H1 (cell line): ENCODE data around the gene ANAPC2.

ENCODE experiments used
- CREB1 ChIP-seq: IDR thresholded peaks from 2 replicates; pipeline ENCODE4 v1.6.1; 2012; ENCODE audit warnings: inconsistent platforms
- JUND ChIP-seq: IDR thresholded peaks from 2 replicates; pipeline ENCODE4 v1.6.1; 2011; ENCODE audit warnings: mild to moderate bottlenecking, improper control_type of control experiment, low read length
- POLR2A ChIP-seq, 2 experiments: IDR thresholded peaks; 1 replicate in 1 of 2; 2 replicates in 1 of 2; pipeline ENCODE4 v1.6.1; 2011; ENCODE audit warnings: low read depth in 2 of 2, low read length in 2 of 2, mild to moderate bottlenecking in 2 of 2; ENCODE audit errors: control extremely low read depth in 1 of 2
- SIN3A ChIP-seq, 2 experiments: IDR thresholded peaks in 1 of 2; conservative IDR thresholded peaks in 1 of 2; 2 replicates each; pipeline ENCODE4 v1.6.1; 2011 to 2012; ENCODE audit warnings: low read length in 2 of 2, improper control_type of control experiment in 1 of 2, low read depth in 1 of 2, mild to moderate bottlenecking in 1 of 2
- TF ChIP-seq, protein P1 (sequence below), 3 experiments: IDR thresholded peaks; 1 replicate in 2 of 3; 2 replicates in 1 of 3; pipeline versions ENCODE4 v1.5.1 to v1.6.1; 2011; ENCODE audit warnings: low read length in 3 of 3, mild to moderate bottlenecking in 3 of 3, inconsistent platforms in 2 of 3, low read depth in 1 of 3, moderate library complexity in 1 of 3; ENCODE audit not compliant: insufficient read depth in 1 of 3; ENCODE audit errors: control extremely low read depth in 1 of 3
- TF ChIP-seq, protein P2 (sequence below): IDR thresholded peaks from 2 replicates; pipeline ENCODE4 v1.6.1; 2012; ENCODE audit warnings: inconsistent platforms

DNA sequence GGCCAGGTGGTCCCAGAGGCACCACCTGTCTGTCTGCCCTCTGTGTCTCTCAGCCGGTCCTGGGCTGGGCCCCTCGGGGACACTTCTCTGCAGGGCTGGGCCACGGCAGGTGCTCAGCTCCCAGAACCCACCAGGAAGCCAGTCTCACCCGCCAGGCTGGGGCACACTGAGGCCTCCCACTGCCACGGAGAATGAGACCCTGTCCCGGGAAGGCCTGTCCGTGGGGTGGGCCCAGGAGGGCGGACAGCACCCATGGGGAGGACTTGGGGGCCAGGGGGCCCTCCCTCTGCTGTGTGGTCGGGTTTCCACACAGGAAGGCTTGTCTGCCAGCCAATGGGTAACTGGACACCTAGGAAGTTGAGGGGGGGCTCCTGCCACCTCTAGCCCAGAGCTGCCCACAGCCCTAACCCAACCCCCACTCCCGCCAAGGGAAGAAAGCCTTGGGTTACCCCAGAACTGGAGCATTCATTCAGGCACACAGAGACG is 48.6 kb upstream of the ANAPC2 start:
- TF ChIP-seq JUND: no peak
- TF ChIP-seq, protein P1, sequence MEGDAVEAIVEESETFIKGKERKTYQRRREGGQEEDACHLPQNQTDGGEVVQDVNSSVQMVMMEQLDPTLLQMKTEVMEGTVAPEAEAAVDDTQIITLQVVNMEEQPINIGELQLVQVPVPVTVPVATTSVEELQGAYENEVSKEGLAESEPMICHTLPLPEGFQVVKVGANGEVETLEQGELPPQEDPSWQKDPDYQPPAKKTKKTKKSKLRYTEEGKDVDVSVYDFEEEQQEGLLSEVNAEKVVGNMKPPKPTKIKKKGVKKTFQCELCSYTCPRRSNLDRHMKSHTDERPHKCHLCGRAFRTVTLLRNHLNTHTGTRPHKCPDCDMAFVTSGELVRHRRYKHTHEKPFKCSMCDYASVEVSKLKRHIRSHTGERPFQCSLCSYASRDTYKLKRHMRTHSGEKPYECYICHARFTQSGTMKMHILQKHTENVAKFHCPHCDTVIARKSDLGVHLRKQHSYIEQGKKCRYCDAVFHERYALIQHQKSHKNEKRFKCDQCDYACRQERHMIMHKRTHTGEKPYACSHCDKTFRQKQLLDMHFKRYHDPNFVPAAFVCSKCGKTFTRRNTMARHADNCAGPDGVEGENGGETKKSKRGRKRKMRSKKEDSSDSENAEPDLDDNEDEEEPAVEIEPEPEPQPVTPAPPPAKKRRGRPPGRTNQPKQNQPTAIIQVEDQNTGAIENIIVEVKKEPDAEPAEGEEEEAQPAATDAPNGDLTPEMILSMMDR (IDR thresholded peaks at IDR 0.05; ENCODE audit: control extremely low read depth in 1 of 3, insufficient read depth in 1 of 3, low read depth in 1 of 3, low read length in 3 of 3): no peak
- no peak for TF ChIP-seq POLR2A (IDR thresholded peaks at IDR 0.05; ENCODE audit: control extremely low read depth in 1 of 2, low read depth in 2 of 2, low read length in 2 of 2)
- TF ChIP-seq CREB1: no peak
- TF ChIP-seq, protein P2, sequence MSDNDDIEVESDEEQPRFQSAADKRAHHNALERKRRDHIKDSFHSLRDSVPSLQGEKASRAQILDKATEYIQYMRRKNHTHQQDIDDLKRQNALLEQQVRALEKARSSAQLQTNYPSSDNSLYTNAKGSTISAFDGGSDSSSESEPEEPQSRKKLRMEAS: no peak
- TF ChIP-seq SIN3A (conservative IDR thresholded peaks at IDR 0.05 in 1 of 2, IDR thresholded peaks at IDR 0.05 in 1 of 2; ENCODE audit: low read depth in 1 of 2, low read length in 2 of 2): no peak
